KMS-11 (cell line): ENCODE data around the gene ABHD6.

Experiments used
- H2AFZ ChIP-seq: fragments of 200-600 bp; sonication (generic); 2 replicates; pipeline ENCODE4 v1.6.1; 2016; ENCODE audit warnings: antibody characterized with exemption, mixed run types, low read depth
- H3K27ac ChIP-seq: fragments of 200-600 bp; sonication (generic); 2 replicates; pipeline ENCODE4 v1.6.1; 2016; ENCODE audit warnings: mild to moderate bottlenecking, mixed run types
- H3K27me3 ChIP-seq: fragments of 200-600 bp; sonication (generic); 2 replicates; pipeline ENCODE4 v1.6.1; 2017; ENCODE audit warnings: mild to moderate bottlenecking, low read depth, mixed run types, moderate library complexity; ENCODE audit not compliant: insufficient read depth
- H3K36me3 ChIP-seq: fragments of 200-600 bp; sonication (generic); 2 replicates; pipeline ENCODE4 v1.6.1; 2017; ENCODE audit warnings: mild to moderate bottlenecking, mixed run types; ENCODE audit not compliant: insufficient read depth
- H3K4me1 ChIP-seq: fragments of 200-600 bp; sonication (generic); 2 replicates; pipeline ENCODE4 v1.6.1; 2016; ENCODE audit warnings: mild to moderate bottlenecking, low read depth, mixed run types; ENCODE audit not compliant: poor library complexity, severe bottlenecking
- H3K4me2 ChIP-seq: fragments of 200-600 bp; sonication (generic); 2 replicates; pipeline ENCODE4 v1.7.0; 2016; ENCODE audit warnings: mild to moderate bottlenecking, mixed run types
- H3K4me3 ChIP-seq: fragments of 200-600 bp; sonication (generic); IDR thresholded peaks from 2 replicates; pipeline ENCODE4 v1.6.1; 2017; ENCODE audit warnings: low read depth, low read length, mixed read lengths; ENCODE audit not compliant: insufficient read depth
- H3K79me2 ChIP-seq: fragments of 200-600 bp; sonication (generic); 2 replicates; pipeline ENCODE4 v1.6.1; 2016; ENCODE audit warnings: low read depth, mixed run types; ENCODE audit not compliant: insufficient read depth
- H3K9ac ChIP-seq: fragments of 200-600 bp; sonication (generic); 2 replicates; pipeline ENCODE4 v1.6.1; 2016; ENCODE audit warnings: mild to moderate bottlenecking, mixed run types
- H4K20me1 ChIP-seq: fragments of 200-600 bp; sonication (generic); 2 replicates; pipeline ENCODE4 v1.6.1; 2016; ENCODE audit warnings: mild to moderate bottlenecking, mixed run types; ENCODE audit not compliant: insufficient read depth
- CTCF ChIP-seq: fragments of 200-600 bp; sonication (generic); conservative IDR thresholded peaks from 2 replicates; pipeline ENCODE4 v1.6.1; 2017; ENCODE audit warnings: low read depth, mild to moderate bottlenecking, antibody characterized with exemption, low read length, moderate library complexity, mixed read lengths

ABHD6 gene

DNA sequence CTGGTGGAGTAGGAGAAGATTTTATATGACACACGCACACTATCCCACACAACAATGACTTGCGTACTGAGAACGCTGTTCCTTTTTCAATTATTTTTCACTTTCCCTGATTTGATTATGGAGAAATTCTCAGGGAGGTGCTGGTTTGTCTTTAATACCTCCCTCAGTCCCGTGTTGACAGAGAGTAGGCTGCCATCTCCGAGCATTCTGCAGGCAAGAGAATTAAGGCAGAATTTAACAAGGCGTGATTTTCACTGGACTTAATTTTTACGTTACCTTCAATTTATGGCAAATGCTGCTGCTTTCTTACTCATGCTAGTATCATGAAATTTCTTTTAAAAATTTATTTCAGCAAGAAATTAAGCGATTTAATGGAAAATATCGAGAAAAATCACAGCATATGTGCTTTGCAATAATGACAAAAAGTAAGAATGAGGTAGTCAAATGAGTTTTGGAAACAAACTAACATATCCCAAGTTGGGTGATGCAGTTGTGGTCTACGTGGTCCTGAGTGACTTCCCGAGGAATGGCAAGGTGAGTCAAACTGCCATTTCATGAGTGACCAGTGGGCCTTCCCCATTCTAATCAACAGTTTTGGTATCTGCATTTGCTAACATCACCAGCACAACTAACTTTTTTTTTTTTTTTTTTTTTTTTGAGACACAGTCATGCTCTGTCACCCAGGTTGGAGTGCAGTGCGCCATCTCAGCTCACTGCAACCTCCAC lies 43.7 kb upstream of the ABHD6 start:
- Histone ChIP-seq H3K27me3 (no peaks in the 10 kb centered on the region), H3K4me3 (no peak overlapping the region), H3K4me1 (no peaks in the 10 kb centered on the region), H3K27ac (no peak overlapping the region), H4K20me1 (no peaks in the 10 kb centered on the region), H3K9ac (no peak overlapping the region), H3K4me2 (no peak overlapping the region), H2AFZ (no peak overlapping the region), H3K79me2 (no peaks in the 10 kb centered on the region), H3K36me3 (no peaks in the 10 kb centered on the region)
- no peak for TF ChIP-seq CTCF

GRCh38 chr3:58197588-58197987 lies 40.0 kb upstream of the ABHD6 start:
- H3K4me1 ChIP-seq: no peaks in the 10 kb centered on the region
- H3K27ac ChIP-seq: no peak overlapping the region
- H3K4me2 ChIP-seq: no peak overlapping the region
- H3K9ac ChIP-seq: no peak overlapping the region
- no peak overlapping the region for H2AFZ ChIP-seq
- no peaks in the 10 kb centered on the region for H3K27me3 ChIP-seq
- no peak overlapping the region for H3K4me3 ChIP-seq
- no peaks in the 10 kb centered on the region for H3K36me3 ChIP-seq
- no peaks in the 10 kb centered on the region for H3K79me2 ChIP-seq
- TF ChIP-seq CTCF: no peak
- H4K20me1 ChIP-seq: no peaks in the 10 kb centered on the region

DNA sequence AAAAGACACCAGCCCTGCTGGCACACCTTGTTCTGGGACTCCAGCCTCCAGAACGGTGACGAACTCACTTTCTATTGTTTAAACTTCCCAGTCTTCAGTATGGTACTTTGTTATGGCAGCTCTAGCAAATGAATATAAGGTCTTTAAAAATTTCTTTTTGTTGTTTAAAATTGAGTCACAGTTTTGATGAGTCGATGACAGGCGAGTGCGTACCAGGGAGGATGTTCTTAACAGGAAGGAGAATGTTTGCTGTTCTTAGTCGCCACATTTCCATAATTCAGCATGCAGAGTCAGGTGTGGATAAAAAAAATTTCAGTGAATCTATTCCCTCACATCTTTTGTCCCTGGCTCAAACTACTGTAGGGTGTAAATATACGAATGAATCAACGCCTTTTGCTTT lies 39.2 kb upstream of the ABHD6 start:
- no peak for TF ChIP-seq CTCF
- no peaks in the 10 kb centered on the region for H3K27me3 ChIP-seq
- H2AFZ ChIP-seq: no peak overlapping the region
- no peak overlapping the region for H3K9ac ChIP-seq
- H3K27ac ChIP-seq: no peak overlapping the region
- H3K4me2 ChIP-seq: no peak overlapping the region
- H3K4me3 ChIP-seq: no peak overlapping the region
- H3K4me1 ChIP-seq: no peaks in the 10 kb centered on the region
- H3K36me3 ChIP-seq: no peaks in the 10 kb centered on the region
- no peaks in the 10 kb centered on the region for H4K20me1 ChIP-seq
- no peaks in the 10 kb centered on the region for H3K79me2 ChIP-seq

GRCh38 chr3:58198804-58199203 lies 38.8 kb upstream of the ABHD6 start:
- H3K79me2 ChIP-seq: no peaks in the 10 kb centered on the region
- H3K27me3 ChIP-seq: no peaks in the 10 kb centered on the region
- no peak overlapping the region for H2AFZ ChIP-seq
- TF ChIP-seq CTCF: no peak
- no peak overlapping the region for H3K27ac ChIP-seq
- H3K9ac ChIP-seq: no peak overlapping the region
- no peak overlapping the region for H3K4me2 ChIP-seq
- H4K20me1 ChIP-seq: no peaks in the 10 kb centered on the region
- H3K4me3 ChIP-seq: no peak overlapping the region
- H3K36me3 ChIP-seq: no peaks in the 10 kb centered on the region
- no peaks in the 10 kb centered on the region for H3K4me1 ChIP-seq
